H1 (cell line): ENCODE data around the gene PKD1. TPM values are rescaled to one million over a fixed set of nuclear protein-coding genes. Genes with fewer than 3 reads are reported as not detected.
A peak's percentile ranks its signal among the peaks of the same experiment; 100 is the strongest.

ENCODE experiments used
- CTCF ChIA-PET: fragments of 300-600 bp; sonication (Branson Sonifier 250); formaldehyde crosslinking; loops from one replicate; lab custom pipeline; 2021; ENCODE audit not compliant: partially characterized antibody; lab: Charles Lee
- POLR2A ChIA-PET: fragments of 300-600 bp; sonication (Branson Sonifier 250); formaldehyde crosslinking; loops from one replicate; lab custom pipeline; 2021; ENCODE audit warnings: inconsistent platforms; ENCODE audit not compliant: partially characterized antibody; lab: Charles Lee
- DNase-seq, 2 experiments: peaks; one replicate each; pipeline versions ENCODE4 v3.0.0 to v3.0.0-alpha.2; 2010 to 2022; ENCODE audit warnings: low spot score in 2 of 2, low read depth in 1 of 2, mixed read lengths in 1 of 2
- FAIRE-seq: peaks from 2 replicates; lab custom pipeline; 2011; peaks lifted over from hg19 to GRCh38; lab: Jason Lieb, UNC
- H2AFZ ChIP-seq: 2 replicates; pipeline ENCODE4 v1.8.1; 2012; ENCODE audit warnings: low read length, inconsistent platforms
- H2AK5ac ChIP-seq: 2 replicates; pipeline ENCODE4 v1.6.1; 2013; ENCODE audit warnings: low read depth, low read length
- H2BK120ac ChIP-seq: replicated peaks from 2 replicates; pipeline ENCODE3; 2013; ENCODE audit warnings: low read depth, low read length, inconsistent platforms
- H2BK12ac ChIP-seq: 2 replicates; pipeline ENCODE4 v1.6.1; 2013; ENCODE audit warnings: low read depth, low read length
- H2BK15ac ChIP-seq: 2 replicates; pipeline ENCODE4 v1.6.1; 2013; ENCODE audit warnings: low read length
- H2BK20ac ChIP-seq: 2 replicates; pipeline ENCODE4 v1.6.1; 2013; ENCODE audit warnings: low read length
- H2BK5ac ChIP-seq: 2 replicates; pipeline ENCODE4 v1.6.1; 2013; ENCODE audit warnings: low read depth, low read length
- H3K14ac ChIP-seq: 2 replicates; pipeline ENCODE4 v1.6.1; 2013; ENCODE audit warnings: inconsistent platforms; ENCODE audit not compliant: insufficient read length
- H3K18ac ChIP-seq: 2 replicates; pipeline ENCODE4 v1.6.1; 2013; ENCODE audit warnings: low read length; ENCODE audit errors: extremely low read depth
- H3K23ac ChIP-seq: 2 replicates; pipeline ENCODE4 v1.6.1; 2013; ENCODE audit warnings: inconsistent platforms; ENCODE audit not compliant: insufficient read length
- H3K23me2 ChIP-seq: 2 replicates; pipeline ENCODE4 v1.6.1; 2013; ENCODE audit warnings: low read depth, low read length
- H3K27ac ChIP-seq: 2 replicates; pipeline ENCODE4 v1.6.1; 2011; ENCODE audit warnings: low read depth, low read length, inconsistent platforms
- H3K27me3 ChIP-seq, 4 experiments: replicated peaks in 1 of 4; 1 replicate in 1 of 4; 2 replicates in 3 of 4; pipeline versions ENCODE4 v1.6.1 to v1.8.1; 2011 to 2013; ENCODE audit warnings: low read length in 3 of 4, mild to moderate bottlenecking in 3 of 4, inconsistent platforms in 2 of 4, mixed read lengths in 2 of 4, moderate library complexity in 1 of 4; ENCODE audit not compliant: control insufficient read depth in 3 of 4, insufficient read depth in 3 of 4; ENCODE audit errors: extremely low read depth in 1 of 4
- H3K36me3 ChIP-seq, 4 experiments: 2 replicates each; pipeline versions ENCODE4 v1.6.1 to v1.8.1; 2011 to 2013; ENCODE audit warnings: mild to moderate bottlenecking in 4 of 4, low read length in 3 of 4, moderate library complexity in 2 of 4, control low read depth in 1 of 4, inconsistent platforms in 1 of 4; ENCODE audit not compliant: insufficient read depth in 4 of 4, control insufficient read depth in 2 of 4
- H3K4ac ChIP-seq: replicated peaks from 2 replicates; pipeline ENCODE3; 2013; ENCODE audit warnings: low read length, low read depth, mixed read lengths, inconsistent platforms; ENCODE audit not compliant: insufficient read length
- H3K4me1 ChIP-seq, 4 experiments: replicated peaks in 1 of 4; 1 replicate in 1 of 4; 2 replicates in 3 of 4; pipeline versions ENCODE4 v1.6.1 to v1.8.1; 2011 to 2013; ENCODE audit warnings: low read length in 3 of 4, inconsistent platforms in 2 of 4, mixed read lengths in 1 of 4; ENCODE audit not compliant: insufficient read depth in 4 of 4, control insufficient read depth in 3 of 4
- H3K4me2 ChIP-seq, 2 experiments: 2 replicates each; pipeline versions ENCODE4 v1.6.1 to v1.8.1; 2011 to 2013; ENCODE audit warnings: low read depth in 2 of 2, low read length in 2 of 2, control low read depth in 1 of 2, inconsistent platforms in 1 of 2, mild to moderate bottlenecking in 1 of 2; ENCODE audit not compliant: insufficient read depth in 1 of 2
- H3K4me3 ChIP-seq, 4 experiments: fragments of 200-600, 300-600 bp in 1 of 4; sonication (generic), shearing (Covaris generic), sonication (Bioruptor Twin) in 1 of 4; 2 replicates each; pipeline versions ENCODE4 v1.5.1 to v1.8.1; 2011 to 2016; ENCODE audit warnings: low read length in 4 of 4, low read depth in 3 of 4, control low read depth in 2 of 4, inconsistent platforms in 2 of 4, mild to moderate bottlenecking in 2 of 4, mixed read lengths in 1 of 4, moderate library complexity in 1 of 4; ENCODE audit not compliant: insufficient read depth in 2 of 4; ENCODE audit errors: extremely low read depth in 1 of 4
- H3K56ac ChIP-seq: replicated peaks from 2 replicates; pipeline ENCODE3; 2013; ENCODE audit warnings: low read depth, mild to moderate bottlenecking, mixed read lengths, low read length, inconsistent platforms; ENCODE audit not compliant: insufficient read length
- H3K79me1 ChIP-seq: 2 replicates; pipeline ENCODE4 v1.6.1; 2013; ENCODE audit warnings: low read depth, low read length, control low read depth
- H3K79me2 ChIP-seq, 2 experiments: 2 replicates each; pipeline versions ENCODE4 v1.6.1 to v1.8.1; 2012 to 2013; ENCODE audit warnings: low read length in 2 of 2, mild to moderate bottlenecking in 2 of 2, inconsistent platforms in 1 of 2; ENCODE audit not compliant: insufficient read depth in 2 of 2, control insufficient read depth in 1 of 2
- H3K9ac ChIP-seq, 4 experiments: replicated peaks in 1 of 4; 1 replicate in 1 of 4; 2 replicates in 3 of 4; pipeline versions ENCODE4 v1.6.1 to v1.8.1; 2011 to 2013; ENCODE audit warnings: low read depth in 3 of 4, low read length in 3 of 4, control low read depth in 2 of 4, mild to moderate bottlenecking in 2 of 4, moderate library complexity in 2 of 4, inconsistent platforms in 1 of 4; ENCODE audit errors: extremely low read depth in 1 of 4
- H3K9me3 ChIP-seq, 2 experiments: 2 replicates each; pipeline versions ENCODE4 v1.6.1 to v1.8.1; 2012 to 2013; ENCODE audit warnings: mild to moderate bottlenecking in 2 of 2, moderate library complexity in 2 of 2, control low read depth in 1 of 2, inconsistent platforms in 1 of 2, low read depth in 1 of 2, low read length in 1 of 2, mixed read lengths in 1 of 2; ENCODE audit not compliant: insufficient read depth in 2 of 2
- H4K20me1 ChIP-seq, 2 experiments: replicated peaks in 1 of 2; 2 replicates each; pipeline versions ENCODE3 to v1.8.1; 2011 to 2013; ENCODE audit warnings: inconsistent platforms in 2 of 2, low read length in 2 of 2, mild to moderate bottlenecking in 1 of 2; ENCODE audit not compliant: insufficient read depth in 2 of 2, control insufficient read depth in 1 of 2
- H4K5ac ChIP-seq: 2 replicates; pipeline ENCODE4 v1.6.1; 2013; ENCODE audit warnings: low read length, low read depth, mixed read lengths, inconsistent platforms; ENCODE audit not compliant: insufficient read length
- H4K8ac ChIP-seq: 2 replicates; pipeline ENCODE4 v1.8.0; 2013; ENCODE audit warnings: mild to moderate bottlenecking, moderate library complexity, low read length, inconsistent platforms; ENCODE audit not compliant: insufficient read depth; ENCODE audit errors: extremely low read depth
- H4K91ac ChIP-seq: replicated peaks from 2 replicates; pipeline ENCODE3; 2013; ENCODE audit warnings: low read length, mixed read lengths, inconsistent platforms; ENCODE audit not compliant: insufficient read length
- ATF2 ChIP-seq: IDR thresholded peaks from 2 replicates; pipeline ENCODE4 v1.6.1; 2012; ENCODE audit warnings: low read length, inconsistent platforms
- BACH1 ChIP-seq: IDR thresholded peaks from 2 replicates; pipeline ENCODE4 v1.6.1; 2012; ENCODE audit warnings: low read length, improper control_type of control experiment
- CHD2 ChIP-seq: IDR thresholded peaks from 2 replicates; pipeline ENCODE4 v1.6.1; 2012; ENCODE audit warnings: low read length, improper control_type of control experiment
- EGR1 ChIP-seq: IDR thresholded peaks from 2 replicates; pipeline ENCODE4 v1.6.1; 2011; ENCODE audit warnings: low read depth, low read length, borderline replicate concordance
- EZH2 ChIP-seq: fragments of 200-600 bp; sonication (generic); IDR thresholded peaks from 2 replicates; pipeline ENCODE4 v1.7.1; 2012; ENCODE audit warnings: low read depth, mild to moderate bottlenecking, moderate library complexity, low read length, inconsistent platforms; ENCODE audit not compliant: severe bottlenecking
- JUND ChIP-seq: IDR thresholded peaks from 2 replicates; pipeline ENCODE4 v1.6.1; 2011; ENCODE audit warnings: mild to moderate bottlenecking, improper control_type of control experiment, low read length
- KDM4A ChIP-seq: IDR thresholded peaks from one replicate; pipeline ENCODE4 v1.7.1; 2012; ENCODE audit warnings: low read depth, mild to moderate bottlenecking, moderate library complexity, low read length, inconsistent platforms; ENCODE audit not compliant: severe bottlenecking
- KDM5A ChIP-seq: fragments of 200-600 bp; IDR thresholded peaks from 2 replicates; pipeline ENCODE4 v1.7.1; 2012; ENCODE audit warnings: mild to moderate bottlenecking, low read length, inconsistent platforms, mixed read lengths
- POLR2AphosphoS5 ChIP-seq: IDR thresholded peaks from 2 replicates; pipeline ENCODE4 v1.6.1; 2011; ENCODE audit warnings: low read depth, low read length
- RFX5 ChIP-seq: IDR thresholded peaks from 2 replicates; pipeline ENCODE4 v1.6.1; 2011; ENCODE audit warnings: low read depth, low read length, improper control_type of control experiment, borderline replicate concordance
- SP4 ChIP-seq: IDR thresholded peaks from 2 replicates; pipeline ENCODE4 v1.6.1; 2012; ENCODE audit warnings: low read length, inconsistent platforms
- WGBS, 2 experiments: shearing (Covaris generic) in 1 of 2; methylation state at CpG; one replicate each; pipeline versions ENCODE4 v1.1.6 to v1.1.7; 2013 to 2015; ENCODE audit warnings: low lambda C conversion rate in 2 of 2, mixed read lengths in 2 of 2, inconsistent platforms in 1 of 2, low coverage in 1 of 2, missing lambda C conversion rate in 1 of 2; ENCODE audit not compliant: insufficient replicate concordance in 2 of 2, insufficient coverage in 1 of 2, insufficient read length in 1 of 2; ENCODE audit errors: extremely low coverage in 1 of 2, missing lambda C conversion rate in 1 of 2; 5-methylcytosine and 5-hydroxymethylcytosine counted together
- polyA plus RNA-seq, 7 experiments: library from polyadenylated mRNA; depleted of rRNA in 3 of 7; stranded (reverse) in 5 of 7; unstranded in 2 of 7; fragments of >200 nt in 5 of 7; fragments of 200-250 nt in 2 of 7; gene quantifications; 1 replicate in 5 of 7; 2 replicates in 1 of 7; 4 replicates in 1 of 7; pipeline versions ENCODE4 v1.2.1 to v1.2.3, GENCODE V29; 2011 to 2013; ENCODE audit warnings: missing spikeins in 2 of 7, mixed read lengths in 2 of 7
- total RNA-seq: library from RNA; stranded (reverse); fragmentation: NEBNext Ultra II Directional; extraction: Animal tissue kit (Norgen Biotek cat#: 25700); gene quantifications from 2 replicates; pipeline ENCODE4 v1.2.1, GENCODE V29; 2021

The PKD1 gene
- total and polyA plus RNA-seq, 2 of the 8 experiments (the other 6 are each of a cell fraction or from before 2014, with no cell fraction given), result 40.6 to 52.7 TPM

- no peak overlapping the region for H2AFZ ChIP-seq
- ChIA-PET POLR2A (interaction anchor here (0.6 to 15.0 kb wide), 71 partner anchors 9 to 947 kb away, joined by 3 to 312 read pairs (median 5); partner anchors contain the start of genes BRICD5, CEMP1, DNASE1L2 and E4F1), CTCF (interaction anchor here (0.6 to 3.1 kb wide), 5 partner anchors 14 to 151 kb away, joined by 3 to 10 read pairs (median 4); no protein-coding TSS in a partner anchor)
- FAIRE-seq (no peak), DNase-seq (no peak)
- no peak overlapping the region for H2BK12ac ChIP-seq
- no peaks in the 10 kb centered on the region for H3K9me3 ChIP-seq
- H4K20me1 ChIP-seq, result peaks cover 25 to 66% of the 10 kb centered on the region in 2 experiments
- WGBS, 2 experiments, result 2% methylated on average over 23 of the region's 23 CpGs; no CpG with 5 or more reads in 1 of the 2 experiments
- H3K23me2 ChIP-seq, result peaks cover 25% of the 10 kb centered on the region; the same call in 1 of the 2 replicates
- H3K18ac ChIP-seq, result peak overlapping the region; percentile 72
- peaks cover 3 to 54% (median 39%) of the 10 kb centered on the region in 4 experiments for H3K4me1 ChIP-seq
- peak overlapping the region; percentile 89; the same call in 1 of the 2 replicates for H2BK5ac ChIP-seq
- H2BK120ac ChIP-seq, result no peak overlapping the region
- H3K14ac ChIP-seq, result no peak overlapping the region
- peak overlapping the region; percentile 92 to 97 (median 94) for H3K9ac ChIP-seq
- H2BK20ac ChIP-seq, result no peak overlapping the region
- no peak overlapping the region for H2AK5ac ChIP-seq
- peaks cover 38 to 68% of the 10 kb centered on the region in 2 experiments for H3K79me2 ChIP-seq
- H3K4me3 ChIP-seq, result peak overlapping the region; percentile 85 to 99 (median 95)
- H4K91ac ChIP-seq, result peak overlapping the region; percentile 49
- H3K4ac ChIP-seq, result peak overlapping the region; percentile 28
- H3K27me3 ChIP-seq, result no peaks in the 10 kb centered on the region
- H3K36me3 ChIP-seq, result peaks cover 5 to 35% (median 13%) of the 10 kb centered on the region in 4 experiments; a peak in 7 of 8 replicates
- H4K5ac ChIP-seq, result peak overlapping the region; percentile 53
- peaks cover 12% of the 10 kb centered on the region for H3K79me1 ChIP-seq
- no peak overlapping the region for H3K23ac ChIP-seq
- no peak overlapping the region for H4K8ac ChIP-seq
- peak overlapping the region; percentile 83 for H3K27ac ChIP-seq
- peak overlapping the region; percentile 94 to 97 for H3K4me2 ChIP-seq
- H3K56ac ChIP-seq, result peak overlapping the region; percentile 85
- no peak overlapping the region for H2BK15ac ChIP-seq
- TF ChIP-seq JUND (no peak), KDM5A (peak; percentile 36; the same call in 1 of the 2 replicates), RFX5 (no peak), EGR1 (no peak), KDM4A (no peak), ATF2 (peak; percentile 87; the same call in 1 of the 2 replicates), SP4 (no peak), BACH1 (no peak), POLR2AphosphoS5 (peak; percentile 11; the same call in 1 of the 2 replicates), CHD2 (no peak), EZH2 (no peak)
These were observed 18.9 kb upstream of the PKD1 start for GRCh38 chr16:2154533-2155090.
